Loucy (cell line): ENCODE data around the gene MIF4GD.

Source experiments
- H2AFZ ChIP-seq: fragments of 200-600 bp; sonication (generic); 2 replicates; pipeline ENCODE4 v1.6.0; 2016; ENCODE audit warnings: antibody characterized with exemption, mild to moderate bottlenecking, low read length, moderate library complexity
- H3F3A ChIP-seq: fragments of 200-600 bp; 2 replicates; pipeline ENCODE4 v1.6.0; 2016; ENCODE audit warnings: antibody characterized with exemption, low read depth, mild to moderate bottlenecking
- H3K27me3 ChIP-seq: fragments of 200-600 bp; sonication (generic); 2 replicates; pipeline ENCODE4 v1.6.1; 2014; ENCODE audit warnings: low read length, mild to moderate bottlenecking; ENCODE audit not compliant: insufficient read depth, poor library complexity, severe bottlenecking
- H3K36me3 ChIP-seq: fragments of 200-600 bp; sonication (generic); 2 replicates; pipeline ENCODE4 v1.6.1; 2016; ENCODE audit warnings: low read length; ENCODE audit not compliant: insufficient read depth
- H3K4me1 ChIP-seq: fragments of 200-600 bp; sonication (generic); 2 replicates; pipeline ENCODE4 v1.5.1; 2014; ENCODE audit warnings: low read length, mild to moderate bottlenecking; ENCODE audit not compliant: insufficient read depth, poor library complexity, severe bottlenecking
- H3K4me2 ChIP-seq: fragments of 200-600 bp; sonication (generic); 2 replicates; pipeline ENCODE4 v1.6.0; 2014; ENCODE audit warnings: antibody characterized with exemption, low read length, low read depth, mild to moderate bottlenecking; ENCODE audit not compliant: poor library complexity, severe bottlenecking
- H3K4me3 ChIP-seq: fragments of 200-600 bp; sonication (generic); 2 replicates; pipeline ENCODE4 v1.5.1; 2014; ENCODE audit warnings: low read length, mild to moderate bottlenecking, mixed read lengths; ENCODE audit not compliant: poor library complexity, severe bottlenecking
- H3K79me2 ChIP-seq: fragments of 200-600 bp; sonication (generic); 2 replicates; pipeline ENCODE4 v1.6.1; 2014; ENCODE audit warnings: low read length; ENCODE audit not compliant: insufficient read depth
- H3K9ac ChIP-seq: fragments of 200-600 bp; sonication (generic); 2 replicates; pipeline ENCODE4 v1.6.0; 2014; ENCODE audit warnings: mild to moderate bottlenecking, low read depth, low read length, moderate library complexity; ENCODE audit not compliant: poor library complexity, severe bottlenecking
- H3K9me2 ChIP-seq: fragments of 200-600 bp; sonication (generic); replicated peaks from 2 replicates; pipeline ENCODE4 v1.6.1; 2016; ENCODE audit warnings: low read depth, low read length, mixed read lengths
- H3K9me3 ChIP-seq: fragments of 200-600 bp; sonication (generic); 2 replicates; pipeline ENCODE4 v1.6.1; 2014; ENCODE audit warnings: mild to moderate bottlenecking, antibody characterized with exemption, low read length, low read depth; ENCODE audit not compliant: insufficient read depth
- H4K20me1 ChIP-seq: fragments of 200-600 bp; sonication (generic); 2 replicates; pipeline ENCODE4 v1.6.0; 2014; ENCODE audit warnings: antibody characterized with exemption, low read length, mild to moderate bottlenecking; ENCODE audit not compliant: insufficient read depth, poor library complexity, severe bottlenecking
- EZH2phosphoT487 ChIP-seq: fragments of 200-600 bp; IDR thresholded peaks from 2 replicates; pipeline ENCODE4 v1.6.1; 2018; ENCODE audit warnings: antibody characterized with exemption, mild to moderate bottlenecking, moderate library complexity, borderline replicate concordance
- TF ChIP-seq, protein P1 (sequence below): fragments of 200-600 bp; sonication (generic); conservative IDR thresholded peaks from 2 replicates; pipeline ENCODE4 v1.5.1; 2014; ENCODE audit warnings: mild to moderate bottlenecking, antibody characterized with exemption, low read length

Gene MIF4GD

DNA sequence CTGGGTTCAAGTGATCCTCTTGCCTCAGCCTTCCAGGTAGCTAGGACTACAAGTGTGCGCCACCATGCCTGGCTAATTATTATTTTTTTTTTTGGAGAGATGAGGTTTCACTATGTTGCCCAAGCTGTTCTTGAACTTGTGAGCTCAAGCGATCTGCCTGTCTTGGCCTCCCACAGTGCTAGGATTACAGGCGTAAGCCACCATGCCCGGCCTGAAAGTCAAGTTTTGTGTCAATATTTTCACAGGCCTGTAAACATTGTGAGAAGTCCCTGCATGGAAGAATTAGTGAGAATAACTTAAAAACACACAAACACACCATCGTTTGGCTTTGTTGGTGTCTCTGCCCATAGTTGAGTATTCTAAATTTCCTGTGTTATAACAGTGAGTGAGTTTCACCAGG lies 43.3 kb downstream of the MIF4GD start:
- no peak for TF ChIP-seq EZH2phosphoT487
- TF ChIP-seq, protein P1, sequence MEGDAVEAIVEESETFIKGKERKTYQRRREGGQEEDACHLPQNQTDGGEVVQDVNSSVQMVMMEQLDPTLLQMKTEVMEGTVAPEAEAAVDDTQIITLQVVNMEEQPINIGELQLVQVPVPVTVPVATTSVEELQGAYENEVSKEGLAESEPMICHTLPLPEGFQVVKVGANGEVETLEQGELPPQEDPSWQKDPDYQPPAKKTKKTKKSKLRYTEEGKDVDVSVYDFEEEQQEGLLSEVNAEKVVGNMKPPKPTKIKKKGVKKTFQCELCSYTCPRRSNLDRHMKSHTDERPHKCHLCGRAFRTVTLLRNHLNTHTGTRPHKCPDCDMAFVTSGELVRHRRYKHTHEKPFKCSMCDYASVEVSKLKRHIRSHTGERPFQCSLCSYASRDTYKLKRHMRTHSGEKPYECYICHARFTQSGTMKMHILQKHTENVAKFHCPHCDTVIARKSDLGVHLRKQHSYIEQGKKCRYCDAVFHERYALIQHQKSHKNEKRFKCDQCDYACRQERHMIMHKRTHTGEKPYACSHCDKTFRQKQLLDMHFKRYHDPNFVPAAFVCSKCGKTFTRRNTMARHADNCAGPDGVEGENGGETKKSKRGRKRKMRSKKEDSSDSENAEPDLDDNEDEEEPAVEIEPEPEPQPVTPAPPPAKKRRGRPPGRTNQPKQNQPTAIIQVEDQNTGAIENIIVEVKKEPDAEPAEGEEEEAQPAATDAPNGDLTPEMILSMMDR: no peak
- Histone ChIP-seq H3K27me3 (no peaks in the 10 kb centered on the region), H3K4me3 (no peak overlapping the region), H4K20me1 (no peaks in the 10 kb centered on the region), H3K9me3 (no peaks in the 10 kb centered on the region), H3K9ac (no peak overlapping the region), H3F3A (no peaks in the 10 kb centered on the region), H3K36me3 (peaks cover 70% of the 10 kb centered on the region; the same call in 1 of the 2 replicates), H3K79me2 (no peaks in the 10 kb centered on the region), H3K9me2 (no peaks in the 10 kb centered on the region), H2AFZ (no peak overlapping the region), H3K4me1 (no peaks in the 10 kb centered on the region), H3K4me2 (no peak overlapping the region)

DNA sequence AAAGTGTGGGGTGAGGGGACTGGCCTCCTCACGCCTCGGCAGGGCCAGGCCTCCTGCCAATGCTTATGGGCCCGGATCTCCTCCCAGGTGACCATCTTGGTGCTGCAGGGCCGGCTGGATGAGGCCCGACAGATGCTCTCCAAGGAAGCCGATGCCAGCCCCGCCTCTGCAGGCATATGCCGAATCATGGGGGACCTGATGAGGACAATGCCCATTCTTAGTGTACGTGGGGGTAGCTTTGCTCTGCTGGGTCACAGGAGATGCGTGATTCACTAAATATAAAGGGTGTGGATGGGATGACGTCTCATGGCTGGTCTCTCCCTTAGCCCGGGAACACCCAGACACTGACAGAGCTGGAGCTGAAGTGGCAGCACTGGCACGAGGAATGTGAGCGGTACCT lies 46.0 kb downstream of the MIF4GD start:
- no peak overlapping the region for H3K4me3 ChIP-seq
- no peaks in the 10 kb centered on the region for H3K4me1 ChIP-seq
- TF ChIP-seq, protein P1: no peak
- no peak for TF ChIP-seq EZH2phosphoT487
- H3K9ac ChIP-seq: no peak overlapping the region
- no peaks in the 10 kb centered on the region for H3K79me2 ChIP-seq
- H3K4me2 ChIP-seq: no peak overlapping the region
- no peaks in the 10 kb centered on the region for H3K9me2 ChIP-seq
- H3F3A ChIP-seq: no peaks in the 10 kb centered on the region
- peaks cover 61% of the 10 kb centered on the region; the same call in 1 of the 2 replicates for H3K36me3 ChIP-seq
- H2AFZ ChIP-seq: no peak overlapping the region
- no peaks in the 10 kb centered on the region for H4K20me1 ChIP-seq
- no peaks in the 10 kb centered on the region for H3K27me3 ChIP-seq
- no peaks in the 10 kb centered on the region for H3K9me3 ChIP-seq

DNA sequence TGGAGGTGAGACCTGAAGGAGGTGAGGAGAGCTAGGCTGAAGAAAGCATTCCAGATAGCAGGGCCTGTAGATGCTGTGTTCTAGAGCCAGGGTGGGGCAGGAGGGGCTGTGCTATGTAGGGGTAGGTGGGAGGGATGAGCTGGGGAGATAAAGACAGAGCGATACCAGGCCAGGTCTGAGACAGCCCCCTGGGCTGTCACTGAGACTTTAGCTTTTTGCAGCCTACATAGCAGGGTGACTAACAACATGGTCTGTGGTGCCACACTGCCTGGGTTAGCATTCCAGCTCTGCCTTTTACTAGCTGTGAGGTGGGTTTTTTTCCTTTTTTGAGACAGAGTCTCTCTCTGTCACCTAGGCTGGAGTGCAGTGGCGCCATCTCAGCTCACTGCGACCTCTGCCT lies 51.2 kb downstream of the MIF4GD start:
- no peak overlapping the region for H3K4me2 ChIP-seq
- TF ChIP-seq, protein P1: no peak
- TF ChIP-seq EZH2phosphoT487: no peak
- H3K4me3 ChIP-seq: no peak overlapping the region
- no peaks in the 10 kb centered on the region for H3K9me3 ChIP-seq
- H3K9ac ChIP-seq: no peak overlapping the region
- no peaks in the 10 kb centered on the region for H3F3A ChIP-seq
- peaks cover 62% of the 10 kb centered on the region; the same call in 1 of the 2 replicates for H3K36me3 ChIP-seq
- H3K4me1 ChIP-seq: no peaks in the 10 kb centered on the region
- no peaks in the 10 kb centered on the region for H3K27me3 ChIP-seq
- H3K79me2 ChIP-seq: no peaks in the 10 kb centered on the region
- no peak overlapping the region for H2AFZ ChIP-seq
- H3K9me2 ChIP-seq: no peaks in the 10 kb centered on the region
- no peaks in the 10 kb centered on the region for H4K20me1 ChIP-seq
